Ishikawa (cell line): ENCODE results near the gene BAHD1.

Source experiments
- CEBPB ChIP-seq: IDR thresholded peaks from 2 replicates; pipeline ENCODE4 v1.6.1; 2012
- CREB1 ChIP-seq: IDR thresholded peaks from 2 replicates; pipeline ENCODE4 v1.6.1; 2012; ENCODE audit warnings: low read depth
- EGR1 ChIP-seq: IDR thresholded peaks from 2 replicates; pipeline ENCODE4 v1.6.1; 2012
- EP300 ChIP-seq: IDR thresholded peaks from 2 replicates; pipeline ENCODE4 v1.6.1; 2012; ENCODE audit warnings: borderline replicate concordance
- FOXM1 ChIP-seq: IDR thresholded peaks from 2 replicates; pipeline ENCODE4 v1.6.1; 2012; ENCODE audit warnings: low read depth, borderline replicate concordance
- NFIC ChIP-seq: IDR thresholded peaks from 2 replicates; pipeline ENCODE4 v1.6.1; 2012
- RAD21 ChIP-seq: IDR thresholded peaks from 2 replicates; pipeline ENCODE4 v1.6.1; 2012; ENCODE audit warnings: low read depth
- TAF1 ChIP-seq: IDR thresholded peaks from 2 replicates; pipeline ENCODE4 v1.6.1; 2012; ENCODE audit warnings: low read depth, mild to moderate bottlenecking
- TCF12 ChIP-seq: IDR thresholded peaks from 2 replicates; pipeline ENCODE4 v1.6.1; 2012; ENCODE audit warnings: low read depth
- TEAD4 ChIP-seq: IDR thresholded peaks from 2 replicates; pipeline ENCODE4 v1.6.1; 2012
- YY1 ChIP-seq: IDR thresholded peaks from 2 replicates; pipeline ENCODE4 v1.6.1; 2012; ENCODE audit warnings: low read depth
- ZBTB7A ChIP-seq: IDR thresholded peaks from 2 replicates; pipeline ENCODE4 v1.6.1; 2012; ENCODE audit warnings: low read depth
- TF ChIP-seq, protein P1 (sequence below): IDR thresholded peaks from 2 replicates; pipeline ENCODE4 v1.6.1; 2012
- TF ChIP-seq, protein P2 (sequence below): IDR thresholded peaks from 2 replicates; pipeline ENCODE4 v1.6.1; 2012
- TF ChIP-seq, protein P3 (sequence below): IDR thresholded peaks from 2 replicates; pipeline ENCODE4 v1.6.1; 2012; ENCODE audit warnings: low read depth, mild to moderate bottlenecking

The BAHD1 gene

DNA sequence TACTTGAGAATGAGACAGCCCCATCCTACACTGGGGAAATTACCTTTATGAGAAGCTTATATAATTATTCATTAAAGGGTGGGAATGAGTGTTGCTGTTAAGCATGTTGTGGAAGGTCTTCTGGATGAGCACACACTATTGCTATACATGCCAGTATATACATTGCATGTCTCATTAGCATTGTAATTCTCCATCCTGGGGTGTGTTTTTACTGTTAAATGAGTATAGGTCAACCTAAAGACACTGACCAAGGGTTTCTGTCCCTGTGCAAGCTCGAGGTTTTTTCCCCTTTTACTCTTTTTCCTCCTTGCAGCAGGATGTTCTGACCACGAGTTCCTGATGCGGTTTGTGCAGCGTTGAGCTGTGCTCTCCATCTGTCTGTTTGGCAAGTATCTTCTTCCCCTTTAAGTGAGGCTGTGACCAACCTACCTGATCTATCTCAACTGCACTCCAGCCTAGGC is 42.3 kb upstream of the BAHD1 start:
- TF ChIP-seq RAD21 (no peak), FOXM1 (no peak), YY1 (no peak), CEBPB (no peak), EP300 (no peak), TCF12 (no peak), TEAD4 (no peak), CREB1 (no peak)
- TF ChIP-seq, protein P1, sequence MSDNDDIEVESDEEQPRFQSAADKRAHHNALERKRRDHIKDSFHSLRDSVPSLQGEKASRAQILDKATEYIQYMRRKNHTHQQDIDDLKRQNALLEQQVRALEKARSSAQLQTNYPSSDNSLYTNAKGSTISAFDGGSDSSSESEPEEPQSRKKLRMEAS: no peak
- TF ChIP-seq, protein P2, sequence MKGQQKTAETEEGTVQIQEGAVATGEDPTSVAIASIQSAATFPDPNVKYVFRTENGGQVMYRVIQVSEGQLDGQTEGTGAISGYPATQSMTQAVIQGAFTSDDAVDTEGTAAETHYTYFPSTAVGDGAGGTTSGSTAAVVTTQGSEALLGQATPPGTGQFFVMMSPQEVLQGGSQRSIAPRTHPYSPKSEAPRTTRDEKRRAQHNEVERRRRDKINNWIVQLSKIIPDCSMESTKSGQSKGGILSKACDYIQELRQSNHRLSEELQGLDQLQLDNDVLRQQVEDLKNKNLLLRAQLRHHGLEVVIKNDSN: no peak

DNA sequence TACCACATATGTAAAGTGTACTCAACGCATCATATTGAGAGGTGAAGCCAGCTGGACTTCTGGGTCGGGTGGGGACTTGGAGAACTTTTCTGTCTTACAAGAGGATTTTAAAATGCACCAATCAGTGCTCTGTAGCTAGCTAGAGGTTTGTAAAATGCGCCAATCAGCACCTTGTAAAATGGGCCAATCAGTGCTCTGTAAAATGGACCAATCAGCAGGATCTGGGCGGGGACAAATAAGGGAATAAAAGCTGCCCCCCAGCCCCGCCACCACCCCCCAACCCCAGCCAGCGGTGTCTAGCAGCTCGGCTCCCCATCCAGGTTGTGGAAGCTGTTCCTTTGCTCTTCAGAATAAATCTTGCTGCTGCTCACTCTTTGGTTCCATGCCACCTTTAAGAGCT is 41.4 kb upstream of the BAHD1 start:
- TF ChIP-seq EP300: no peak
- no peak for TF ChIP-seq EGR1
- TF ChIP-seq RAD21: no peak
- no peak for TF ChIP-seq NFIC
- TF ChIP-seq, protein P1: no peak
- no peak for TF ChIP-seq CREB1
- no peak for TF ChIP-seq TEAD4
- TF ChIP-seq TCF12: no peak
- no peak for TF ChIP-seq FOXM1
- TF ChIP-seq CEBPB: no peak
- TF ChIP-seq YY1: no peak

DNA sequence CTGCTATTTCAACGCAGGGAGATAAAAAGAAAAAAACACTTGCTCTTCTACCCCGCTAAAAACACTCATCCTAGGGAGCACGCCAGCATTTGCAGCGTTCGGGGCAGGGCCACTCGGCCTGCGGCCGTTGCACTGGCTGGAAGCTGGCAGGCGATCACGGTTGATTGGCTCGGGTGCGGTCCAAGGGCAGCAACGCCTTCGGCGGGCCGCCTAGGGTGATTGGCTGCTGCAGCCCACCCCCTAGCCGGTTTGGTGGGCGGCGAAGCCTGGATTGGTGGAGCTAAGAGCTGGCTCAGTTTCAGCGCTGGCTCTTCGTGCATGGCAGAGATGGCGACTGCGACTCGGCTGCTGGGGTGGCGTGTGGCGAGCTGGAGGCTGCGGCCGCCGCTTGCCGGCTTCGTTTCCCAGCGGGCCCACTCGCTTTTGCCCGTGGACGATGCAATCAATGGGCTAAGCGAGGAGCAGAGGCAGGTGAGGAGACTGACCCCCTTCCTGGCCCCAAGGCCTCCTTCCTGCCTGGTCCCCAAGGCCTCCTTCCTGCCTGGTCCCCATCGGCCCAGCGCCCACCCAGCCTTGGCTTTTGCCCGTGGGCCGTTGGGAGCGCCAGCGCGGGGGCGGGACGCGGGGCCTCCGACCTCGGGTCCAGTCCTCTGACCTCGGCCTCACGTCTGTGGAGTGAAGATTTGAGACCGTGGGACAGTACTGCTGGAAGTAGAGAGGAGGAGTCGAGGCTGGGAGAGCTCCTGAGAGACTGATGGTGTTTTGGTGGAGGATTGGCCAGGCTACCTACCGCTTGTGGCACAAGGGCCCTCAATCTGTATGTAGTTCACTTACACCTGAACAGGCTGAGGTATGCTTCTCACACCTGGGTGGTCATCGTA is 35.0 kb upstream of the BAHD1 start, which contains the start of gene IVD:
IVD (plus strand) TSS at position 295 of the 881 bp plus-strand sequence; CDS start at position 328, 33 bp downstream.
- TF ChIP-seq TEAD4 (no peak), ZBTB7A (no peak), TCF12 (0 out of 2 replicates have a peak, but pooled peaks have one; percentile 35), YY1 (peak; percentile 91), EGR1 (peak; percentile 42; the same call in 1 of the 2 replicates), NFIC (peak; percentile 67), CREB1 (no peak), TAF1 (peak; percentile 95)
- TF ChIP-seq, protein P2: no peak
- TF ChIP-seq, protein P1: peak; percentile 75

DNA sequence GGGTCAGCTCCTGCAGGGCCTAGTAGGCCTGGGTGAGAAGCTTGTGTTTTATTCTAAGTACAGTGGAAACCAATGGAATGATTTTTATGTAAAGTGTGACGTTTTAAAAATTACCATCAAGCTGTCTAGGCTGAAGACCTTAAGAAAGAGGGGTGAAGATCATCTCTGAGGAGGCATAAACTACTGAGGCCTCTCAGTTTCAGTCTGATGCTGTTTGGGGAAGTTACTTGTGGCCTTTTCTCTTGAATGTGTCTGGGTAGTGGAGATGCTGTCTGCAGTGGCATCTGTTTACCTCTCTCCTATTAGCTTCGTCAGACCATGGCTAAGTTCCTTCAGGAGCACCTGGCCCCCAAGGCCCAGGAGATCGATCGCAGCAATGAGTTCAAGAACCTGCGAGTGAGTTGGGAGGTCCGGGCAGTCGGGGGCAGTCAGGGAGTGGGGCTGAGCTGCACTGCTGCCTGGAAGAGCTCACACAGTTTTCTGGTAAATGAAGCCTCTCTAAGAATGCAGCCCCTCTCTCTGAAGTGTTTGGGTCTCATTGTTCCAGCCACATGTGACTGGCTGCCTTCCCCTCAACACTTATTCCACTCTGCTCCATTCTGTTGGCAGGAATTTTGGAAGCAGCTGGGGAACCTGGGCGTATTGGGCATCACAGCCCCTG is 33.3 kb upstream of the BAHD1 start:
- TF ChIP-seq TAF1 (no peak), NFIC (no peak), RAD21 (no peak), CEBPB (no peak), TEAD4 (no peak), YY1 (no peak), ZBTB7A (no peak), CREB1 (no peak), FOXM1 (no peak), EP300 (no peak), TCF12 (no peak), EGR1 (no peak)
- TF ChIP-seq, protein P3, sequence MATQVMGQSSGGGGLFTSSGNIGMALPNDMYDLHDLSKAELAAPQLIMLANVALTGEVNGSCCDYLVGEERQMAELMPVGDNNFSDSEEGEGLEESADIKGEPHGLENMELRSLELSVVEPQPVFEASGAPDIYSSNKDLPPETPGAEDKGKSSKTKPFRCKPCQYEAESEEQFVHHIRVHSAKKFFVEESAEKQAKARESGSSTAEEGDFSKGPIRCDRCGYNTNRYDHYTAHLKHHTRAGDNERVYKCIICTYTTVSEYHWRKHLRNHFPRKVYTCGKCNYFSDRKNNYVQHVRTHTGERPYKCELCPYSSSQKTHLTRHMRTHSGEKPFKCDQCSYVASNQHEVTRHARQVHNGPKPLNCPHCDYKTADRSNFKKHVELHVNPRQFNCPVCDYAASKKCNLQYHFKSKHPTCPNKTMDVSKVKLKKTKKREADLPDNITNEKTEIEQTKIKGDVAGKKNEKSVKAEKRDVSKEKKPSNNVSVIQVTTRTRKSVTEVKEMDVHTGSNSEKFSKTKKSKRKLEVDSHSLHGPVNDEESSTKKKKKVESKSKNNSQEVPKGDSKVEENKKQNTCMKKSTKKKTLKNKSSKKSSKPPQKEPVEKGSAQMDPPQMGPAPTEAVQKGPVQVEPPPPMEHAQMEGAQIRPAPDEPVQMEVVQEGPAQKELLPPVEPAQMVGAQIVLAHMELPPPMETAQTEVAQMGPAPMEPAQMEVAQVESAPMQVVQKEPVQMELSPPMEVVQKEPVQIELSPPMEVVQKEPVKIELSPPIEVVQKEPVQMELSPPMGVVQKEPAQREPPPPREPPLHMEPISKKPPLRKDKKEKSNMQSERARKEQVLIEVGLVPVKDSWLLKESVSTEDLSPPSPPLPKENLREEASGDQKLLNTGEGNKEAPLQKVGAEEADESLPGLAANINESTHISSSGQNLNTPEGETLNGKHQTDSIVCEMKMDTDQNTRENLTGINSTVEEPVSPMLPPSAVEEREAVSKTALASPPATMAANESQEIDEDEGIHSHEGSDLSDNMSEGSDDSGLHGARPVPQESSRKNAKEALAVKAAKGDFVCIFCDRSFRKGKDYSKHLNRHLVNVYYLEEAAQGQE: no peak
- TF ChIP-seq, protein P1: no peak
- TF ChIP-seq, protein P2: no peak

DNA sequence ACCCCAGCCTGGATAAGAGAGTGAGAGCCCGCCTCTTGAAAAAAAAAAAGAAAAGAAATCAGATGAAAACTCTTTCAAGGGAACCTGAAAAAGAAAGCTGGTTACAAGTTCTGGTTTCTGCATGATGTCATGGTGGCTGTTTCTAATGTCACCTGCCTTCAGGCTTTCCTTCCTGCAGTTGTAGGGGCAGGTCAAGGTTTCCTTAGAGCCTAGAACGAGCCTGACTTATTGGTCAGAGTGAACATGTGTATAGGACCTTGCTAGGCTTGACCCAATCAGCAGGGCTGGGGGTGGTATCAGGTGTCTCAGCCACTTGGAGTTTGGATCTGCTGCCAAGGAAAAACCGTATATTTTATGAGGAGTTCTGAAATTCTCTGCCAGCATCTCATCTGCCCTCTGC is 31.4 kb upstream of the BAHD1 start:
- no peak for TF ChIP-seq CREB1
- TF ChIP-seq TAF1: no peak
- no peak for TF ChIP-seq TEAD4
- no peak for TF ChIP-seq EP300
- no peak for TF ChIP-seq EGR1
- TF ChIP-seq, protein P1: no peak
- TF ChIP-seq, protein P3: no peak
- TF ChIP-seq, protein P2: no peak
- no peak for TF ChIP-seq ZBTB7A
- no peak for TF ChIP-seq TCF12
- TF ChIP-seq YY1: no peak
- TF ChIP-seq FOXM1: no peak
- TF ChIP-seq CEBPB: no peak
